ENCODE measurements around the gene NETO2. TPM values are rescaled to one million over a fixed set of nuclear protein-coding genes. Genes with fewer than 3 reads are reported as not detected.

NETO2 gene
- total RNA-seq, 1 donor from 2014 or later: 27.5 TPM

GRCh38 chr16:47052666-47053640 lies 90.8 kb downstream of the NETO2 start:
- Mint-ChIP-seq H3K9me3 (no peaks in the 10 kb centered on the region), H3K27me3 (ENCODE audit: low read depth) (no peaks in the 10 kb centered on the region), H3K36me3 (no peaks in the 10 kb centered on the region), H3K27ac (no peak overlapping the region), H3K4me3 (no peak overlapping the region), H3K4me1 (no peaks in the 10 kb centered on the region)
- DNase-seq (ENCODE audit: low spot score in 2 of 2, unreplicated experiment in 2 of 2): no peak
- TF ChIP-seq CTCF (IDR thresholded peaks at IDR 0.05; ENCODE audit: unreplicated experiment): no peak

GRCh38 chr16:47051031-47051430 lies 92.7 kb downstream of the NETO2 start:
- no peaks in the 10 kb centered on the region for H3K36me3 Mint-ChIP-seq
- no peak for TF ChIP-seq CTCF (IDR thresholded peaks at IDR 0.05; ENCODE audit: unreplicated experiment)
- DNase-seq (ENCODE audit: low spot score in 2 of 2, unreplicated experiment in 2 of 2): no peak
- no peak overlapping the region for H3K4me3 Mint-ChIP-seq
- no peaks in the 10 kb centered on the region for H3K4me1 Mint-ChIP-seq
- no peaks in the 10 kb centered on the region for H3K27me3 Mint-ChIP-seq (ENCODE audit: low read depth)
- H3K9me3 Mint-ChIP-seq: no peaks in the 10 kb centered on the region
- no peak overlapping the region for H3K27ac Mint-ChIP-seq

- Mint-ChIP-seq H3K36me3 (no peaks in the 10 kb centered on the region), H3K27ac (no peak overlapping the region), H3K4me1 (peaks cover 1% of the 10 kb centered on the region), H3K4me3 (no peak overlapping the region), H3K27me3 (ENCODE audit: low read depth) (no peaks in the 10 kb centered on the region), H3K9me3 (no peaks in the 10 kb centered on the region)
- TF ChIP-seq CTCF (IDR thresholded peaks at IDR 0.05; ENCODE audit: unreplicated experiment): no peak
- DNase-seq (ENCODE audit: low spot score in 2 of 2, unreplicated experiment in 2 of 2): no peak
These were observed 93.7 kb downstream of the NETO2 start for GRCh38 chr16:47049901-47050583.

- no peak for DNase-seq (ENCODE audit: low spot score in 2 of 2, unreplicated experiment in 2 of 2)
- Mint-ChIP-seq H3K9me3 (no peaks in the 10 kb centered on the region), H3K36me3 (no peaks in the 10 kb centered on the region)
These were observed 96.1 kb downstream of the NETO2 start for GRCh38 chr16:47047524-47048203.

More at GRCh38 chr16:47047524-47048203, 96.1 kb downstream of the NETO2 start:
- Mint-ChIP-seq H3K4me1 (peaks cover 1% of the 10 kb centered on the region), H3K27ac (no peak overlapping the region), H3K27me3 (ENCODE audit: low read depth) (peaks cover 1% of the 10 kb centered on the region), H3K4me3 (no peak overlapping the region)
- TF ChIP-seq CTCF (IDR thresholded peaks at IDR 0.05; ENCODE audit: unreplicated experiment): no peak
